Ramos (cell line): ENCODE measurements around the gene UBE2O.
"Not testable (repeated sequence)": the region's sequence is repeated elsewhere in the genome, so short reads cannot be mapped to it uniquely, and the experiment has no call there.

Experiments used
- in situ Hi-C: fragments of 300-500 bp; cut with MboI; formaldehyde crosslinking; loops from one replicate; pipeline ENCODE4 v1.14.3; 2022; ENCODE audit warnings: low sequenced_read_pairs; ENCODE audit not compliant: unreplicated experiment

The UBE2O gene

GRCh38 chr17:76359776-76360175, 93.2 kb downstream of the UBE2O start:
- in situ Hi-C loops, result not testable (repeated sequence)

- in situ Hi-C loops, result no loop called here
These were observed 93.6 kb downstream of the UBE2O start for GRCh38 chr17:76359375-76359774.

- in situ Hi-C loops, result no loop called here
These were observed 95.3 kb downstream of the UBE2O start for GRCh38 chr17:76357597-76358158.

GRCh38 chr17:76356803-76357456, 96.0 kb downstream of the UBE2O start:
- in situ Hi-C loops, result no loop called here

- in situ Hi-C loops, result no loop called here
These were observed 98.1 kb downstream of the UBE2O start for GRCh38 chr17:76354747-76355310.

GRCh38 chr17:76354317-76354729, 98.6 kb downstream of the UBE2O start:
- in situ Hi-C loops, result no loop called here

GRCh38 chr17:76353599-76354316, 99.2 kb downstream of the UBE2O start, which contains the start of gene PRPSAP1:
PRPSAP1 (minus strand) TSS chr17:76353916; CDS start chr17:76353703, 213 bp downstream.
- in situ Hi-C loops, result no loop called here

GRCh38 chr17:76353004-76353598, 99.9 kb downstream of the UBE2O start:
- in situ Hi-C loops, result no loop called here

GRCh38 chr17:76351526-76352071, 101.4 kb downstream of the UBE2O start:
- in situ Hi-C loops, result no loop called here

GRCh38 chr17:76350463-76350862, 102.5 kb downstream of the UBE2O start:
- in situ Hi-C loops, result no loop called here

- in situ Hi-C loops, result not testable (repeated sequence)
These were observed 106.0 kb downstream of the UBE2O start for GRCh38 chr17:76346936-76347335.

- in situ Hi-C loops, result no loop called here
These were observed 107.5 kb downstream of the UBE2O start for GRCh38 chr17:76345377-76345974.

- in situ Hi-C loops, result no loop called here
These were observed 109.8 kb downstream of the UBE2O start for GRCh38 chr17:76343106-76343505.

GRCh38 chr17:76341301-76341700, 111.7 kb downstream of the UBE2O start:
- in situ Hi-C loops, result no loop called here
